Left lung (tissue), 10 donors: ENCODE data around the gene B3GNT2. TPM values are rescaled to one million over a fixed set of nuclear protein-coding genes. Genes with fewer than 3 reads are reported as not detected.
A peak's percentile ranks its signal among the peaks of the same experiment; 100 is the strongest.

Source experiments
- ATAC-seq: fragments of 200-7000 bp; cut with Tn5 transposase; one replicate; pipeline ENCODE4 v1.9.1; 2020; ENCODE audit warnings: moderate library complexity
- DNase-seq, 4 donors: peaks; one replicate each; pipeline ENCODE4 v3.0.0-alpha.2; 2013 to 2020
- H3K27ac ChIP-seq, 2 donors: fragments of 200-600 bp; sonication (generic) in 1 of 2; one replicate each; pipeline versions ENCODE4 v1.5.0 to v1.8.0; 2020 to 2021
- H3K27me3 ChIP-seq, 2 donors: fragments of 200-600 bp; sonication (generic) in 1 of 2; one replicate each; pipeline versions ENCODE4 v1.5.0 to v1.8.0; 2020 to 2021
- H3K36me3 ChIP-seq, 2 donors: fragments of 200-600 bp; sonication (generic) in 1 of 2; one replicate each; pipeline versions ENCODE4 v1.5.0 to v1.8.0; 2020 to 2021
- H3K4me1 ChIP-seq, 2 donors: fragments of 200-600 bp; one replicate each; pipeline ENCODE4 v1.8.0; 2021
- H3K4me3 ChIP-seq, 2 donors: fragments of 200-600 bp; sonication (generic) in 1 of 2; one replicate each; pipeline versions ENCODE4 v1.5.0 to v1.8.0; 2020 to 2021; ENCODE audit warnings: mild to moderate bottlenecking in 1 of 2
- H3K9me3 ChIP-seq, 2 donors: fragments of 200-600 bp; sonication (generic) in 1 of 2; one replicate each; pipeline versions ENCODE4 v1.5.0 to v1.8.0; 2020 to 2021
- CTCF ChIP-seq, 2 donors: fragments of 200-600 bp; sonication (generic) in 1 of 2; IDR thresholded peaks; one replicate each; pipeline versions ENCODE4 v1.5.0 to v1.8.0; 2021; ENCODE audit warnings: antibody characterized with exemption in 2 of 2
- intact Hi-C, 2 donors: fragments of 100-400 bp; cut with DNase I; formaldehyde crosslinking; loops; one replicate each; pipeline versions ENCODE4 v1.11.2 to v1.14.2; 2022
- polyA plus RNA-seq, 6 donors: library from polyadenylated mRNA; unstranded; fragments of 120-200 nt; gene quantifications; one replicate each; pipeline ENCODE4 v1.2.1, GENCODE V29; 2013; ENCODE audit not compliant: insufficient read length in 6 of 6
- total RNA-seq, 2 donors: library from RNA; stranded (reverse); fragmentation: NEBNext Ultra II Directional; extraction: Animal tissue kit (Norgen Biotek cat#: 25700); gene quantifications; one replicate each; pipeline ENCODE4 v1.2.1, GENCODE V29; 2021
- donor health status: DM: no; HTN: yes; CAD: no.
- donor health status: DM: no; HTN: no; CAD: no.

B3GNT2 gene
- total and polyA plus RNA-seq, 8 donors: 22.9 to 33.0 (median 30.4) TPM

GRCh38 chr2:62202729-62203128, 6.8 kb downstream of the B3GNT2 start:
- Histone ChIP-seq H3K4me3 (no peak overlapping the region), H3K27ac (peak overlapping the region in 1 of 2 donors; percentile 39), H3K36me3 (no peaks in the 10 kb centered on the region), H3K9me3 (no peaks in the 10 kb centered on the region), H3K4me1 (peaks cover 30 to 94% of the 10 kb centered on the region in 2 donors), H3K27me3 (no peaks in the 10 kb centered on the region)
- ATAC-seq (peak; percentile 11), DNase-seq (no peak)
- intact Hi-C loops: no loop called here
- TF ChIP-seq CTCF (IDR thresholded peaks at IDR 0.05): no peak

DNA sequence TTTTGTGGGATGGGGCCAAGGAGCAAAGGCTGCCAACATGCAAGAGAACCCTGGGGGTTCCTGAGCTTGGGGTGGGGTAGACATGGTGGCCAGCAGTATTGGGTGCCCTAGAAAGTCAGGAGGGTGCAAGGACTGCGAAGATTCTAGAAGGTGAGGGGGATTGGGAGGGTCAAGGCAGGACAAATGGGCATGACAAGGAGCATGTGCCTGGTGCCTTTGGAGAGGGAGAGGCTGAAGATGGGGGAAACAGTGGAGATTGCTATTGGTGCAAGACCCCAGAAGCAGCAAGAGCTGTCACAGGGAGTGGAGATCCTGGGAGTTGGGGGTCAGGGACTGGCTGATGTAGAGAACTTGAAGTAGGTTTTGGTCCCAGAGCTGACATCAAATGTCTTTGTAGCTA, 7.5 kb downstream of the B3GNT2 start:
- intact Hi-C loops: no loop called here
- Histone ChIP-seq H3K4me3 (no peak overlapping the region), H3K27ac (no peak overlapping the region), H3K4me1 (peaks cover 30 to 87% of the 10 kb centered on the region in 2 donors), H3K36me3 (no peaks in the 10 kb centered on the region), H3K27me3 (no peaks in the 10 kb centered on the region), H3K9me3 (no peaks in the 10 kb centered on the region)
- no peak for ATAC-seq
- DNase-seq: no peak
- no peak for TF ChIP-seq CTCF (IDR thresholded peaks at IDR 0.05)

DNA sequence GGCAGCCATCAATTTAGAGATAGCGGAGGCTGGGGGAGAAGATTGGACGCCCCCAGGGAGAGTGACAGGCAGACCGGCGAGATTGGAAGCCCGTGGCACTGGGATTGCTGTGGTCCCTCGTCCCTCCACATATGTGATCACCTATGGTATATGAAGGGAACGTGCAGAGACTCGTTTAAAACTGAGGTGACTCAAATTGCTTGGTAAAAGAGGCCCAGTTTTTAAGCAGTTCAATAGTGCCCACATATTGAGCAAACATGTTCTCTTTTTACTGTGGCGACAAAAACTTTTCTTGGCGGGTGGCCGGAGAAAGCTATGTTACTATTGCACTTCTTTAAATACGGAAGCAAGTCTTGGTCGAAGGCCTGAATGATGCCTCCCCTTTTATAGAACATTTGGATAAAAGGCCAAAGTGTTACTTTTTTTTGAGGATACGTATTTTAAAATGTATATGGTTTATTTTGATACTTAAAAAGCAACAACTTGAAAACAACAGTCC, 9.1 kb downstream of the B3GNT2 start:
- TF ChIP-seq CTCF (IDR thresholded peaks at IDR 0.05): no peak
- H3K9me3 ChIP-seq: no peaks in the 10 kb centered on the region
- ATAC-seq: no peak
- H3K27me3 ChIP-seq: no peaks in the 10 kb centered on the region
- H3K36me3 ChIP-seq: no peaks in the 10 kb centered on the region
- peaks cover 22 to 83% of the 10 kb centered on the region in 2 donors for H3K4me1 ChIP-seq
- no peak overlapping the region for H3K4me3 ChIP-seq
- intact Hi-C loops: no loop called here
- H3K27ac ChIP-seq: no peak overlapping the region
- DNase-seq: no peak

DNA sequence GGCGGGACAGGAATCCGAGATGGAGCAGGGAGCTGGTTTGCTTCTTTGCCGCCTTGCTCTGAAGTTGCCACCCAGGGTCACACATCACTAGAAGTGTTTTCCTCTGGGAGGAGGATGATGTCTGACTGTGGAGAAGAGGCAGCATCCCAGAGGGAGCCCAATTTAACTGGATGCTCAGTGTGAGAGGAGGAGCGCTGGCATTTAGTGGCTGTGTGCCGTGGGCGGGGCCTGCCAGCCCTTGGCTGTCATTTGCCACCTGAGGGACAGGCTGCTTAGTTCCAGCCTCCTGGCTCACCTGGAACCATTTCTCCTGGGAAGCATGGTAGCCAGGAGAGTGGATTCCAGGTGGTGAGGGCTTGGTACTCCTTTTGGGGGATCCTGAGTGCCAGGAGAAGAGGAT, 9.6 kb downstream of the B3GNT2 start:
- Histone ChIP-seq H3K4me3 (no peak overlapping the region), H3K27me3 (no peaks in the 10 kb centered on the region), H3K27ac (no peak overlapping the region), H3K36me3 (no peaks in the 10 kb centered on the region), H3K4me1 (peaks cover 17 to 78% of the 10 kb centered on the region in 2 donors), H3K9me3 (no peaks in the 10 kb centered on the region)
- DNase-seq: no peak
- no peak for TF ChIP-seq CTCF (IDR thresholded peaks at IDR 0.05)
- intact Hi-C loops: no loop called here
- no peak for ATAC-seq

- H3K9me3 ChIP-seq: no peaks in the 10 kb centered on the region
- no peak overlapping the region for H3K27ac ChIP-seq
- intact Hi-C loops: no loop called here
- H3K4me1 ChIP-seq: peaks cover 13 to 74% of the 10 kb centered on the region in 2 donors
- H3K36me3 ChIP-seq: no peaks in the 10 kb centered on the region
- H3K4me3 ChIP-seq: no peak overlapping the region
- DNase-seq: no peak
- no peak for ATAC-seq
- TF ChIP-seq CTCF (IDR thresholded peaks at IDR 0.05): no peak
- H3K27me3 ChIP-seq: no peaks in the 10 kb centered on the region
Observed at GRCh38 chr2:62206024-62206423, 10.1 kb downstream of the B3GNT2 start.
